Osteoblast (primary cell): ENCODE results near the gene TMEM41B. TPM values are rescaled to one million over a fixed set of nuclear protein-coding genes. Genes with fewer than 3 reads are reported as not detected.
"Not testable (repeated sequence)": the region's sequence is repeated elsewhere in the genome, so short reads cannot be mapped to it uniquely, and the experiment has no call there.

Source experiments
- DNase-seq: peaks from one replicate; pipeline ENCODE4 v3.0.0; 2011; ENCODE audit warnings: low spot score, mixed read lengths; ENCODE audit not compliant: insufficient read length; ENCODE audit errors: missing footprints
- H2AFZ ChIP-seq: 2 replicates; pipeline ENCODE4 v1.6.0; 2011; ENCODE audit warnings: mild to moderate bottlenecking, low read length
- H3K27ac ChIP-seq: 2 replicates; pipeline ENCODE4 v1.5.1; 2011; ENCODE audit warnings: mild to moderate bottlenecking, low read depth, low read length, moderate library complexity
- H3K27me3 ChIP-seq: 2 replicates; pipeline ENCODE4 v1.6.0; 2012; ENCODE audit warnings: mild to moderate bottlenecking, control low read depth, inconsistent platforms, low read length, moderate library complexity; ENCODE audit not compliant: insufficient read depth
- H3K36me3 ChIP-seq: 2 replicates; pipeline ENCODE4 v1.5.1; 2011; ENCODE audit warnings: mild to moderate bottlenecking, low read length, control low read depth, moderate library complexity; ENCODE audit not compliant: insufficient read depth
- H3K4me1 ChIP-seq: 2 replicates; pipeline ENCODE4 v1.5.1; 2011; ENCODE audit warnings: mild to moderate bottlenecking, low read length, control low read depth, moderate library complexity; ENCODE audit not compliant: insufficient read depth
- H3K4me2 ChIP-seq: 2 replicates; pipeline ENCODE4 v1.6.0; 2011; ENCODE audit warnings: mild to moderate bottlenecking, low read length; ENCODE audit not compliant: insufficient read depth
- H3K4me3 ChIP-seq: fragments of 200-600 bp; sonication (generic); 3 replicates; pipeline ENCODE4 v1.5.1; 2012; ENCODE audit warnings: mild to moderate bottlenecking, low read length, inconsistent platforms; ENCODE audit not compliant: insufficient read depth
- H3K79me2 ChIP-seq: 2 replicates; pipeline ENCODE4 v1.6.0; 2012; ENCODE audit warnings: mild to moderate bottlenecking, low read length, control low read depth, inconsistent platforms; ENCODE audit not compliant: insufficient read depth
- H3K9me3 ChIP-seq: 2 replicates; pipeline ENCODE4 v1.5.1; 2011; ENCODE audit warnings: low read depth, low read length, control low read depth
- H4K20me1 ChIP-seq: 2 replicates; pipeline ENCODE4 v1.6.0; 2012; ENCODE audit warnings: mild to moderate bottlenecking, low read length, control low read depth; ENCODE audit not compliant: insufficient read depth
- total RNA-seq: library from RNA; depleted of rRNA; stranded (reverse); fragments of >200 nt; gene quantifications from 2 replicates; pipeline ENCODE4 v1.2.3, GENCODE V29; 2012
- TF ChIP-seq, protein P1 (sequence below): IDR thresholded peaks from 2 replicates; pipeline ENCODE4 v1.5.1; 2011; ENCODE audit warnings: mild to moderate bottlenecking, low read depth, low read length, moderate library complexity; ENCODE audit errors: extremely low read depth

Gene TMEM41B
- total RNA-seq, 1 donor = 56.1 TPM

DNA sequence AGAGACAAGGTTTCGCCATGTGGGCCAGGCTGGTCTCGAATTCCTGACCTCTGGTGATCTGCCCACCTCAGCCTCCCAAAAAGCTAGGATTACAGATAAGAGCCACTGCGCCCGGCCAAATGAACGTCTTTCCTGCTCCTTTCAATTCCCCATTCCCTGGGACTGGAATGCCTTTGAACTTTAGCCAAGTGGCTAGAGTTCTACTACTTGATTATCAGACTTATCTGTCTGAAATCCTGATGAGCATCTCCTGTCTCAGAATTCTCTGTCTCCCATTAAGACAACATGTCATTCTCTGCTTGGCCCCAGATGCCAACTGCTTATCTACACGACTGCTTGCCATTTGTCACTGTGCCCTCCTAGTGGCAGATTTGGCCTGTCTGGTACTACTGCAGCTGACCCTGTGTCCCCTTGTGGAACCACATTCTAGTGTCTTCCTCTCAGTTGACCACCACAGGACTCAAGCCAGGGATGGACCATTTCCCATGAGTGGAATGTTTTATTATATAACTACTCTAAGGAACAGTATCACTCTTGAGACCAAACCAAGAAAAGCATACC lies 37.0 kb upstream of the TMEM41B start:
- H3K79me2 ChIP-seq = no peaks in the 10 kb centered on the region
- no peak overlapping the region for H3K4me2 ChIP-seq
- H4K20me1 ChIP-seq = no peaks in the 10 kb centered on the region
- no peak overlapping the region for H2AFZ ChIP-seq
- TF ChIP-seq, protein P1, sequence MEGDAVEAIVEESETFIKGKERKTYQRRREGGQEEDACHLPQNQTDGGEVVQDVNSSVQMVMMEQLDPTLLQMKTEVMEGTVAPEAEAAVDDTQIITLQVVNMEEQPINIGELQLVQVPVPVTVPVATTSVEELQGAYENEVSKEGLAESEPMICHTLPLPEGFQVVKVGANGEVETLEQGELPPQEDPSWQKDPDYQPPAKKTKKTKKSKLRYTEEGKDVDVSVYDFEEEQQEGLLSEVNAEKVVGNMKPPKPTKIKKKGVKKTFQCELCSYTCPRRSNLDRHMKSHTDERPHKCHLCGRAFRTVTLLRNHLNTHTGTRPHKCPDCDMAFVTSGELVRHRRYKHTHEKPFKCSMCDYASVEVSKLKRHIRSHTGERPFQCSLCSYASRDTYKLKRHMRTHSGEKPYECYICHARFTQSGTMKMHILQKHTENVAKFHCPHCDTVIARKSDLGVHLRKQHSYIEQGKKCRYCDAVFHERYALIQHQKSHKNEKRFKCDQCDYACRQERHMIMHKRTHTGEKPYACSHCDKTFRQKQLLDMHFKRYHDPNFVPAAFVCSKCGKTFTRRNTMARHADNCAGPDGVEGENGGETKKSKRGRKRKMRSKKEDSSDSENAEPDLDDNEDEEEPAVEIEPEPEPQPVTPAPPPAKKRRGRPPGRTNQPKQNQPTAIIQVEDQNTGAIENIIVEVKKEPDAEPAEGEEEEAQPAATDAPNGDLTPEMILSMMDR = no peak
- no peak for DNase-seq
- H3K4me3 ChIP-seq = no peak overlapping the region
- H3K9me3 ChIP-seq = no peaks in the 10 kb centered on the region
- H3K4me1 ChIP-seq = no peaks in the 10 kb centered on the region
- no peaks in the 10 kb centered on the region for H3K36me3 ChIP-seq
- H3K27me3 ChIP-seq = peaks cover 3% of the 10 kb centered on the region
- H3K27ac ChIP-seq = no peak overlapping the region

DNA sequence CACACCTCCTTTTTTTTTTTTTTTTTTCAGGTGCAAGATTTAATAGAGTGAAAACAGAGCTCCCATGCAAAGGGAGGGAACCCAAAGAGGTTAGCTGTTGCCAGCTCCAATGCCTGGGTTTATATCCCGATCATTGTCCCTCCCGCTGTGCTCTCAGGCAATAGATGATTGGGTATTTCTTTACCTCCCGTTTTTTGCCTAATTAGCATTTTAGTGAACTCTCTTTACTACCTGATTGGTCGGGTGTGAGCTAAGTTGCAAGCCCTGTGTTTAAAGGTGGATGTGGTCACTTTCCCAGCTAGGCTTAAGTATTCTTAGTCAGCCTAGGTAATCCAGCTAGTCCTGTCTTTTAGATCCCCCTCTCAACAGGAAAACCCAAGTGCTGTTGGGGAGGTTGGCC lies 33.4 kb upstream of the TMEM41B start:
- not testable (repeated sequence) for H3K27me3 ChIP-seq, DNase-seq, H2AFZ ChIP-seq, H3K79me2 ChIP-seq, H3K4me1 ChIP-seq, H3K4me3 ChIP-seq, H3K27ac ChIP-seq, H3K4me2 ChIP-seq, H4K20me1 ChIP-seq, H3K9me3 ChIP-seq, H3K36me3 ChIP-seq

DNA sequence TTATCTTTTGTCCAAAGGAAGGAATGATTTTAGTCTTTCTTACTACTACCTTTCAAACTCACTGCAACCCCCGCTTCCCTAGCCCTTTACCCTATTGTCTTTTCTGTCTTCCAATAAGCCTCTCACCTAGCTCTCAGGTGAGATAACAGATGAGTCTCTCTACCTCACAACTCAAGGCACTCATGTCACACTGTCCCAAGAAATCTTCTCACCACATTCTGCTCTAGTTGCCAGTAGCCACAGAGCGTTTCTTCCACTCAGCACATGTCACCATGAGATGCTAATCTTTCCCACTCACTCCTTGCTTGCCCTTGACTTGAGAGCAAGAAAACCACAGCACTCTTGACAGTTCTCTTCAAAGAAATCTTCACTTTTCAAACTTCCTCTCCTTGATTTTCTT lies 32.7 kb upstream of the TMEM41B start:
- DNase-seq = peak; percentile 50
- Histone ChIP-seq H3K4me2 (no peak overlapping the region), H3K79me2 (no peaks in the 10 kb centered on the region), H3K4me1 (no peaks in the 10 kb centered on the region), H3K4me3 (no peak overlapping the region), H4K20me1 (no peaks in the 10 kb centered on the region), H3K27me3 (peaks cover 3% of the 10 kb centered on the region), H3K36me3 (no peaks in the 10 kb centered on the region), H3K27ac (no peak overlapping the region), H3K9me3 (no peaks in the 10 kb centered on the region), H2AFZ (no peak overlapping the region)
- TF ChIP-seq, protein P1 = no peak

- DNase-seq = no peak
- Histone ChIP-seq H4K20me1 (no peaks in the 10 kb centered on the region), H3K27ac (no peak overlapping the region)
These were observed 29.8 kb upstream of the TMEM41B start for GRCh38 chr11:9344061-9344680.

More at GRCh38 chr11:9344061-9344680, 29.8 kb upstream of the TMEM41B start:
- Histone ChIP-seq H3K36me3 (no peaks in the 10 kb centered on the region), H3K4me1 (no peaks in the 10 kb centered on the region), H3K4me3 (no peak overlapping the region), H2AFZ (no peak overlapping the region), H3K4me2 (no peak overlapping the region), H3K27me3 (peaks cover 3% of the 10 kb centered on the region), H3K9me3 (no peaks in the 10 kb centered on the region), H3K79me2 (no peaks in the 10 kb centered on the region)
- TF ChIP-seq, protein P1 = no peak
